Ishikawa (cell line): ENCODE results near the gene PARD6B.

Experiments
- CEBPB ChIP-seq: IDR thresholded peaks from 2 replicates; pipeline ENCODE4 v1.6.1; 2012
- CREB1 ChIP-seq: IDR thresholded peaks from 2 replicates; pipeline ENCODE4 v1.6.1; 2012; ENCODE audit warnings: low read depth
- EGR1 ChIP-seq: IDR thresholded peaks from 2 replicates; pipeline ENCODE4 v1.6.1; 2012
- EP300 ChIP-seq: IDR thresholded peaks from 2 replicates; pipeline ENCODE4 v1.6.1; 2012; ENCODE audit warnings: borderline replicate concordance
- FOXM1 ChIP-seq: IDR thresholded peaks from 2 replicates; pipeline ENCODE4 v1.6.1; 2012; ENCODE audit warnings: low read depth, borderline replicate concordance
- MAX ChIP-seq: IDR thresholded peaks from 2 replicates; pipeline ENCODE4 v1.6.1; 2012
- NFIC ChIP-seq: IDR thresholded peaks from 2 replicates; pipeline ENCODE4 v1.6.1; 2012
- RAD21 ChIP-seq: IDR thresholded peaks from 2 replicates; pipeline ENCODE4 v1.6.1; 2012; ENCODE audit warnings: low read depth
- REST ChIP-seq: IDR thresholded peaks from 2 replicates; pipeline ENCODE4 v1.6.1; 2012; ENCODE audit warnings: low read depth, mild to moderate bottlenecking
- TAF1 ChIP-seq: IDR thresholded peaks from 2 replicates; pipeline ENCODE4 v1.6.1; 2012; ENCODE audit warnings: low read depth, mild to moderate bottlenecking
- TCF12 ChIP-seq: IDR thresholded peaks from 2 replicates; pipeline ENCODE4 v1.6.1; 2012; ENCODE audit warnings: low read depth
- TEAD4 ChIP-seq: IDR thresholded peaks from 2 replicates; pipeline ENCODE4 v1.6.1; 2012
- USF1 ChIP-seq: IDR thresholded peaks from 2 replicates; pipeline ENCODE4 v1.6.1; 2012
- YY1 ChIP-seq: IDR thresholded peaks from 2 replicates; pipeline ENCODE4 v1.6.1; 2012; ENCODE audit warnings: low read depth
- ZBTB7A ChIP-seq: IDR thresholded peaks from 2 replicates; pipeline ENCODE4 v1.6.1; 2012; ENCODE audit warnings: low read depth

PARD6B gene

GRCh38 chr20:50743087-50743486 is 11.7 kb downstream of the PARD6B start:
- no peak for TF ChIP-seq MAX
- TF ChIP-seq RAD21 = no peak

GRCh38 chr20:50744143-50744792 is 12.9 kb downstream of the PARD6B start:
- TF ChIP-seq NFIC = 0 out of 2 replicates have a peak, but pooled peaks have one; percentile 9
- TF ChIP-seq TCF12 = no peak
- TF ChIP-seq CEBPB = no peak
- no peak for TF ChIP-seq MAX
- TF ChIP-seq USF1 = no peak
- TF ChIP-seq TEAD4 = no peak
- TF ChIP-seq REST = no peak
- peak; percentile 62 for TF ChIP-seq RAD21
- no peak for TF ChIP-seq EGR1
- no peak for TF ChIP-seq TAF1
- no peak for TF ChIP-seq CREB1
- TF ChIP-seq YY1 = no peak
- TF ChIP-seq ZBTB7A = no peak
- no peak for TF ChIP-seq FOXM1
- peak; percentile 15; the same call in 1 of the 2 replicates for TF ChIP-seq EP300

GRCh38 chr20:50745634-50746137 is 14.3 kb downstream of the PARD6B start:
- TF ChIP-seq TEAD4 (no peak), CEBPB (no peak), TCF12 (no peak), TAF1 (no peak), USF1 (no peak), MAX (no peak), EGR1 (no peak), YY1 (no peak), CREB1 (no peak), REST (no peak), EP300 (no peak), ZBTB7A (no peak), RAD21 (no peak), NFIC (no peak), FOXM1 (no peak)

GRCh38 chr20:50746138-50746940 is 15.0 kb downstream of the PARD6B start:
- TF ChIP-seq TEAD4 (peak; percentile 59), REST (no peak), CEBPB (0 out of 2 replicates have a peak, but pooled peaks have one; percentile 27), USF1 (no peak), NFIC (peak; percentile 90), TAF1 (no peak), EP300 (peak; percentile 49; the same call in 1 of the 2 replicates), TCF12 (0 out of 2 replicates have a peak, but pooled peaks have one; percentile 24)
